Sigmoid colon (tissue), 7 donors: ENCODE results near the gene LY6G6D. TPM values are rescaled to one million over a fixed set of nuclear protein-coding genes. Genes with fewer than 3 reads are reported as not detected.

Experiments used
- DNase-seq: peaks from one replicate; pipeline ENCODE4 v3.0.0-alpha.2; 2019
- H3K27ac ChIP-seq, 4 donors: fragments of 200-600 bp; sonication (generic); one replicate each; pipeline ENCODE4 v1.5.1; 2016 to 2019; ENCODE audit warnings: mild to moderate bottlenecking in 1 of 4
- H3K27me3 ChIP-seq, 3 donors: fragments of 200-600 bp; sonication (generic); one replicate each; pipeline ENCODE4 v1.5.1; 2019; ENCODE audit warnings: mild to moderate bottlenecking in 1 of 3
- H3K36me3 ChIP-seq, 4 donors: fragments of 200-600 bp; sonication (generic); one replicate each; pipeline ENCODE4 v1.5.1; 2016 to 2019
- H3K4me1 ChIP-seq, 4 donors: fragments of 200-600 bp; sonication (generic); one replicate each; pipeline ENCODE4 v1.5.1; 2017 to 2019
- H3K4me3 ChIP-seq, 4 donors: fragments of 200-600 bp; sonication (generic); one replicate each; pipeline ENCODE4 v1.5.1; 2017 to 2019; ENCODE audit warnings: mild to moderate bottlenecking in 2 of 4, moderate library complexity in 1 of 4
- H3K9me3 ChIP-seq, 4 donors: fragments of 200-600 bp in 3 of 4; sonication (generic) in 3 of 4; one replicate each; pipeline versions ENCODE4 v1.5.1 to v1.6.1; 2013 to 2019
- EP300 ChIP-seq, 4 donors: sonication (generic); formaldehyde crosslinking; IDR thresholded peaks; one replicate each; pipeline ENCODE4 v1.6.1; 2017; ENCODE audit warnings: antibody characterized with exemption in 4 of 4
- POLR2A ChIP-seq, 2 donors: fragments of 450-650 bp; IDR thresholded peaks; one replicate each; pipeline ENCODE4 v1.6.1; 2016; ENCODE audit warnings: antibody characterized with exemption in 2 of 2, mild to moderate bottlenecking in 2 of 2, moderate library complexity in 2 of 2
- POLR2AphosphoS5 ChIP-seq, 4 donors: sonication (generic); formaldehyde crosslinking; IDR thresholded peaks; one replicate each; pipeline ENCODE4 v1.6.1; 2017; ENCODE audit warnings: antibody characterized with exemption in 4 of 4
- WGBS, 2 donors: extraction: QIAGEN DNeasy Blood & Tissue Kit; methylation state at CpG; one replicate each; pipeline ENCODE4 v1.1.7; 2013; 5-methylcytosine and 5-hydroxymethylcytosine counted together
- intact Hi-C: fragments of 100-400 bp; cut with DNase I; formaldehyde crosslinking; loops from one replicate; pipeline ENCODE4 v1.15.1; 2023
- polyA plus RNA-seq, 3 donors: library from polyadenylated mRNA; stranded (reverse); fragments of 200-250 nt; gene quantifications; one replicate each; pipeline ENCODE4 v1.2.3, GENCODE V29; 2013
- total RNA-seq, 4 donors: library from RNA; depleted of rRNA; stranded (reverse); fragments of >200 nt; gene quantifications; one replicate each; pipeline ENCODE4 v1.1.0, GENCODE V29; 2016
- TF ChIP-seq, protein P1 (sequence below), 4 experiments: fragments of 450-650 bp in 3 of 4; fragments of 200-600 bp in 1 of 4; IDR thresholded peaks; one replicate each; pipeline ENCODE4 v1.5.1; 2016 to 2019; ENCODE audit warnings: antibody characterized with exemption in 4 of 4, mild to moderate bottlenecking in 3 of 4, moderate library complexity in 2 of 4
- donor health status: healthy with polysubstance abuse.
- donor health status: Bipolar disorder and iron deficiency.
- donor health status: healthy.

Gene LY6G6D
- total and polyA plus RNA-seq, 7 donors, result 0.31 to 21.2 (median 6.4) TPM; not detected in 2

- WGBS, 2 donors, result 73 to 90% methylated on average over 11 of the region's 11 CpGs
- peak overlapping the region; percentile 96 to 99 (median 98) for H3K27ac ChIP-seq
- TF ChIP-seq EP300 (IDR thresholded peaks at IDR 0.05) (no peak), POLR2A (IDR thresholded peaks at IDR 0.05) (no peak), POLR2AphosphoS5 (IDR thresholded peaks at IDR 0.05) (no peak)
- TF ChIP-seq, protein P1, sequence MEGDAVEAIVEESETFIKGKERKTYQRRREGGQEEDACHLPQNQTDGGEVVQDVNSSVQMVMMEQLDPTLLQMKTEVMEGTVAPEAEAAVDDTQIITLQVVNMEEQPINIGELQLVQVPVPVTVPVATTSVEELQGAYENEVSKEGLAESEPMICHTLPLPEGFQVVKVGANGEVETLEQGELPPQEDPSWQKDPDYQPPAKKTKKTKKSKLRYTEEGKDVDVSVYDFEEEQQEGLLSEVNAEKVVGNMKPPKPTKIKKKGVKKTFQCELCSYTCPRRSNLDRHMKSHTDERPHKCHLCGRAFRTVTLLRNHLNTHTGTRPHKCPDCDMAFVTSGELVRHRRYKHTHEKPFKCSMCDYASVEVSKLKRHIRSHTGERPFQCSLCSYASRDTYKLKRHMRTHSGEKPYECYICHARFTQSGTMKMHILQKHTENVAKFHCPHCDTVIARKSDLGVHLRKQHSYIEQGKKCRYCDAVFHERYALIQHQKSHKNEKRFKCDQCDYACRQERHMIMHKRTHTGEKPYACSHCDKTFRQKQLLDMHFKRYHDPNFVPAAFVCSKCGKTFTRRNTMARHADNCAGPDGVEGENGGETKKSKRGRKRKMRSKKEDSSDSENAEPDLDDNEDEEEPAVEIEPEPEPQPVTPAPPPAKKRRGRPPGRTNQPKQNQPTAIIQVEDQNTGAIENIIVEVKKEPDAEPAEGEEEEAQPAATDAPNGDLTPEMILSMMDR (IDR thresholded peaks at IDR 0.05), result no peak
- intact Hi-C loops, result no loop called here
- DNase-seq, result no peak
- H3K9me3 ChIP-seq, result no peaks in the 10 kb centered on the region
- H3K36me3 ChIP-seq, result peaks cover 32 to 56% (median 43%) of the 10 kb centered on the region in 4 donors
- peaks cover 0 to 47% (median 39%) of the 10 kb centered on the region in 4 donors for H3K4me1 ChIP-seq
- H3K27me3 ChIP-seq, result no peaks in the 10 kb centered on the region
- peak overlapping the region in 2 of 4 donors; percentile 78 to 82 for H3K4me3 ChIP-seq
Observed at GRCh38 chr6:31730631-31731086, 15.5 kb downstream of the LY6G6D start.

DNA sequence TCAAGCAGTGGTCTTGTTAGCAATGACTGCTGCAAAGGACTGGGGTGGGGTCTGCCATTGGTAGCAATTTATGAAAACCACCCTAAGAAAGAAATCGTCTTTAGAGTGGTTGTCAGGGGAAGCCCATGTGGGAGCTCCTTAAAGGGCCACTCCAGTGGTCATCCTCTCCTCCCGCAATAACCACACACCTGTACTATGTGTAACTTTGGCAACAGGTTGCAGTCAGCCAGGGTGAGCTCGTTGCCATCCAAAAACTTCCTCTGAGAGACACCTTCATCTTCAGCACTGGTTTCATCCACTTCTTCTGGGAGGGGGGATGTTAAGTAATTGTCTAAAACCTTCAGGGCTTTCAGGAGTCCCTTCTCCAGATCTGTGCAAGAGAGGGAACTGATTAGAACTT, 16.9 kb downstream of the LY6G6D start:
- TF ChIP-seq EP300 (IDR thresholded peaks at IDR 0.05) (no peak), POLR2AphosphoS5 (IDR thresholded peaks at IDR 0.05) (no peak), POLR2A (IDR thresholded peaks at IDR 0.05) (no peak)
- TF ChIP-seq, protein P1 (IDR thresholded peaks at IDR 0.05), result no peak
- intact Hi-C loops, result no loop called here
- no peak for DNase-seq
- H3K9me3 ChIP-seq, result no peaks in the 10 kb centered on the region
- H3K36me3 ChIP-seq, result peaks cover 27 to 42% (median 35%) of the 10 kb centered on the region in 4 donors
- peaks cover 0 to 52% (median 45%) of the 10 kb centered on the region in 4 donors for H3K4me1 ChIP-seq
- no peak overlapping the region for H3K4me3 ChIP-seq
- peak overlapping the region in 2 of 4 donors; percentile 7 to 98 for H3K27ac ChIP-seq
- WGBS, 2 donors, result 52 to 72% methylated on average over 3 of the region's 3 CpGs
- no peaks in the 10 kb centered on the region for H3K27me3 ChIP-seq

GRCh38 chr6:31733734-31734133, 18.6 kb downstream of the LY6G6D start:
- H3K9me3 ChIP-seq, result no peaks in the 10 kb centered on the region
- 68 to 80% methylated on average over 4 of the region's 4 CpGs for WGBS, 2 donors
- TF ChIP-seq, protein P1 (IDR thresholded peaks at IDR 0.05), result no peak
- no peak for TF ChIP-seq POLR2AphosphoS5 (IDR thresholded peaks at IDR 0.05)
- peaks cover 24 to 36% (median 28%) of the 10 kb centered on the region in 4 donors for H3K36me3 ChIP-seq
- H3K27me3 ChIP-seq, result no peaks in the 10 kb centered on the region
- intact Hi-C loops, result no loop called here
- peak overlapping the region; percentile 92 to 98 (median 94) for H3K27ac ChIP-seq
- peaks cover 0 to 39% (median 34%) of the 10 kb centered on the region in 4 donors for H3K4me1 ChIP-seq
- H3K4me3 ChIP-seq, result no peak overlapping the region
- DNase-seq, result no peak

GRCh38 chr6:31734247-31734820, 19.2 kb downstream of the LY6G6D start:
- no peak for DNase-seq
- Histone ChIP-seq H3K4me1 (peaks cover 0 to 42% (median 35%) of the 10 kb centered on the region in 4 donors), H3K36me3 (peaks cover 24 to 36% (median 28%) of the 10 kb centered on the region in 4 donors), H3K27me3 (no peaks in the 10 kb centered on the region), H3K27ac (peak overlapping the region; percentile 92 to 98 (median 94)), H3K9me3 (no peaks in the 10 kb centered on the region), H3K4me3 (peak overlapping the region; percentile 64 to 76 (median 73))
- no peak for TF ChIP-seq EP300 (IDR thresholded peaks at IDR 0.05)
- TF ChIP-seq POLR2AphosphoS5 (IDR thresholded peaks at IDR 0.05), result no peak
- TF ChIP-seq POLR2A (IDR thresholded peaks at IDR 0.05), result no peak
- TF ChIP-seq, protein P1 (IDR thresholded peaks at IDR 0.05), result no peak
- WGBS, 2 donors, result 1 to 9% methylated on average over 2 of the region's 2 CpGs
- intact Hi-C loops, result no loop called here
